ENCODE measurements around the gene CUL7. TPM values are rescaled to one million over a fixed set of nuclear protein-coding genes. Genes with fewer than 3 reads are reported as not detected.
A peak's percentile ranks its signal among the peaks of the same experiment; 100 is the strongest.

The CUL7 gene
- total and polyA plus RNA-seq, 9 of the 15 experiments (the other 6 are each of a cell fraction or from before 2014, with no cell fraction given): 0.44 to 20.1 (median 8.6) TPM

GRCh38 chr6:43059168-43060033 is 5.8 kb upstream of the CUL7 start, which contains the start of the genes KLC4 and MRPL2 (continued):
- peak; percentile 87 to 93; a peak in 3 of 4 replicates for TF ChIP-seq SIN3A (IDR thresholded peaks at IDR 0.05; ENCODE audit: borderline replicate concordance in 2 of 2, control insufficient read depth in 1 of 2, low read depth in 2 of 2, low read length in 2 of 2)
- TF ChIP-seq ZC3H4 (CRISPR knock-in tag; IDR thresholded peaks at IDR 0.05; ENCODE audit: borderline replicate concordance): no peak
- no peak for TF ChIP-seq MXI1 (IDR thresholded peaks at IDR 0.05; ENCODE audit: low read depth, low read length)
- TF ChIP-seq TEAD2 (tag; IDR thresholded peaks at IDR 0.05): no peak
- no peak for TF ChIP-seq TRIM24 (IDR thresholded peaks at IDR 0.05)
- TF ChIP-seq E2F4 (CRISPR knock-in tag; IDR thresholded peaks at IDR 0.05; ENCODE audit: low read depth): no peak
- no peak; the same call in 1 of the 2 replicates for TF ChIP-seq HES1 (IDR thresholded peaks at IDR 0.05; ENCODE audit: low read depth)
- TF ChIP-seq IRF9 (tag; IDR thresholded peaks at IDR 0.05): no peak
- TF ChIP-seq CHD4 (IDR thresholded peaks at IDR 0.05; ENCODE audit: insufficient read depth, insufficient replicate concordance, low read depth, low read length, poor library complexity, severe bottlenecking): no peak
- no peak for TF ChIP-seq DLX4 (CRISPR knock-in tag; IDR thresholded peaks at IDR 0.05)
- peak; percentile 79 for TF ChIP-seq PML (IDR thresholded peaks at IDR 0.05; ENCODE audit: low read length)
- no peak for TF ChIP-seq ZNF24 (IDR thresholded peaks at IDR 0.05)
- TF ChIP-seq NCOA1 (IDR thresholded peaks at IDR 0.05; ENCODE audit: low read depth): 0 out of 2 replicates have a peak, but pooled peaks have one; percentile 14
- TF ChIP-seq HOXB6 (CRISPR knock-in tag; IDR thresholded peaks at IDR 0.05; ENCODE audit: borderline replicate concordance): no peak
- no peak for TF ChIP-seq RNF219 (CRISPR knock-in tag; IDR thresholded peaks at IDR 0.05)
- no peak for TF ChIP-seq HNRNPL (IDR thresholded peaks at IDR 0.05; ENCODE audit: low read depth, low read length)
- no peak for TF ChIP-seq STAG1 (CRISPR knock-in tag; IDR thresholded peaks at IDR 0.05; ENCODE audit: borderline replicate concordance)
- TF ChIP-seq ZBTB43 (CRISPR knock-in tag; IDR thresholded peaks at IDR 0.05): no peak
- no peak for TF ChIP-seq CBX8 (IDR thresholded peaks at IDR 0.05; ENCODE audit: borderline replicate concordance, extremely low read depth, low read depth, low read length, poor library complexity, severe bottlenecking)
